HPDE6-E6E7 (cell line): ENCODE measurements around the gene RPP14.
"Not testable (repeated sequence)": the region's sequence is repeated elsewhere in the genome, so short reads cannot be mapped to it uniquely, and the experiment has no call there.

Experiments
- DNase-seq: peaks from one replicate; pipeline ENCODE4 v3.0.0; 2011; ENCODE audit warnings: missing footprints; ENCODE audit errors: extremely low spot score

The RPP14 gene

GRCh38 chr3:58305882-58306711 lies at the start of gene RPP14, which contains the start of gene HTD2:
Gene RPP14, plus strand, starts transcription at chr3:58306245. Its CDS starts 4,085 bp downstream, at chr3:58310330.
Gene HTD2, plus strand, starts transcription at chr3:58306520. Its CDS starts 11,094 bp downstream, at chr3:58317614.
- peak; percentile 60 for DNase-seq

DNA sequence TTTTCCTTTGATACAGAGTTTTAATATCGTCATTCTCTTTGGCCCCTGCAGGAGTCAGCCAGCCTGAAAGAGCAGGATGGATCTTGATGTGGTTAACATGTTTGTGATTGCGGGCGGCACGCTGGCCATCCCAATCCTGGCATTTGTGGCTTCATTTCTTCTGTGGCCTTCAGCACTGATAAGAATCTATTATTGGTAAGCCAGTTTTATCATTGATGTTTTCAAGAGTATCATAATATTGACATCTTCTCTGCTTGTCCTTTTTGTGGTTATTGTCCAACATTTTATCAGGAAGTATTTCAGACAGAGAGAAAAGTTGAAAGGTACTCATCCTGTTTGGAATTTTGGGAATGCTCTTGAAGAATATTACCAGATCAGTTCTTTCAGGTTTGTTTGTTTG lies 49.5 kb upstream of the RPP14 start:
- no peak for DNase-seq

DNA sequence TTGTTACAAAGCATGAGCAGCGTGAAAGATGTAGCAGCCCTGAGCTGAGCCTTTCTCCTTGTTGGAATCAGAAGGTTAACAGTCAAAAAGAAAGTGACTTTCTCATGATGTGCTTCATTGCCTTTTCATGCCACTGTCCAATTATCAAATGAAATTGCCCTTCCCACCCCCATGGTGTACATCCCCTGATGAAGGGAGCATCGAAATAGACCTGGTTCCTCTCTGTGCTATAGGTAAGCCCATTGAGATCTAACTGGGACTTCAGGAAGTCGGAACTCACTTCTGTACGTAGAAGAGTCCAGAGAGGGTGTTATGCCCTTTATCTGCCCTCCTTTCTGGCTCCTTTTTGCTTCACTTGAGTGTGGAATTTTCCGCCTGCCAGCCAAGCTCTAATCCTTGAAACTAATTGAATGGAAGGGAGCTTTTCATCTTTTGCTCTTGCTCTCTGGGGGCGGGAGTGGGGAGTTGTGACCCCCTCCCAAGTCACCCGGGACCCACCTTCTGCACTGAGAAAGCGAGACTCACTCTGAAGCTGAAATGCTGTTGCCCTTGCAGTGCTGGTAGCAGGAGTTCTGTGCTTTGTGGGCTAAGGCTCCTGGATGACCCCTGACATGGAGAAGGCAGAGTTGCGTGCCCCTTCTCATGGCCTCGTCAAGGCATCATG lies 47.5 kb upstream of the RPP14 start:
- DNase-seq = no peak

GRCh38 chr3:58260261-58260731 lies 45.7 kb upstream of the RPP14 start:
- DNase-seq = no peak

GRCh38 chr3:58260733-58261132 lies 45.3 kb upstream of the RPP14 start:
- no peak for DNase-seq

DNA sequence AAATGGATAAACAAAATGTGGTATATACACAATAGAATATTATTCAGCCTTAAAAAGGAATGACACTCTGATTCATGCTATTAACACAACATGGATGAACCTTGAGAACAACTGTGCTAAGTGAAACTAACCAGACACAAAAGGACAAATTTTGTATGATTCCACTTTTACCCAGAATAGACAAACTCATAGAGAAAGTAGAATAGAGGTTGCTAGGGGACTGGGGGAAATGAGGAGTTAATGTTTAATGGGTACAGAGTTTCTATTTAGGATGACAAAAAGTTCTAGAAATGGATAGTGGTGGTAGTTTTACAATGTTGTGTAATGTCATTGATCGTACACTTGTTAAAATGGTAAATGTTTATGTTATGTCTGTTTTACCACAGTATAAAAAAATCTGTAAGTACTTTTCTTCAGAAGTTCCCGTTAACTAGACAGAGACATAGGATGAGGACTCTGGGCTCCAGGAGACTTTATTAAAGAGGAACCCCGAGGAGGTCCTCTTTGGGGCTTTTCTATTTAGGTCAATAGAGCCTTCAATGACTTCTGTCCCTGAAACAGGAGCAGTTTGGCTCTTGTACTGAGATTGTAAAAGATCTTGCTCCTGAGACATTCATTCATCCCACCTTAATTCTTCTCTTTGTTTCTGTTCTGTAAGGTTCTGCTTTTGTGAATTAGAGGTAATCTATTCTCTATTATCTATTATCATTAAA lies 43.9 kb upstream of the RPP14 start:
- DNase-seq = no peak

GRCh38 chr3:58266577-58266976 lies 39.5 kb upstream of the RPP14 start:
- DNase-seq = no peak

- DNase-seq = not testable (repeated sequence)
These were observed 38.5 kb upstream of the RPP14 start for GRCh38 chr3:58267543-58267942.

- no peak for DNase-seq
These were observed 36.7 kb upstream of the RPP14 start for GRCh38 chr3:58269356-58269755.

- DNase-seq = no peak
These were observed 35.6 kb upstream of the RPP14 start for GRCh38 chr3:58270485-58270884.

- DNase-seq = peak; percentile 33
These were observed 34.0 kb upstream of the RPP14 start for GRCh38 chr3:58271901-58272501.

DNA sequence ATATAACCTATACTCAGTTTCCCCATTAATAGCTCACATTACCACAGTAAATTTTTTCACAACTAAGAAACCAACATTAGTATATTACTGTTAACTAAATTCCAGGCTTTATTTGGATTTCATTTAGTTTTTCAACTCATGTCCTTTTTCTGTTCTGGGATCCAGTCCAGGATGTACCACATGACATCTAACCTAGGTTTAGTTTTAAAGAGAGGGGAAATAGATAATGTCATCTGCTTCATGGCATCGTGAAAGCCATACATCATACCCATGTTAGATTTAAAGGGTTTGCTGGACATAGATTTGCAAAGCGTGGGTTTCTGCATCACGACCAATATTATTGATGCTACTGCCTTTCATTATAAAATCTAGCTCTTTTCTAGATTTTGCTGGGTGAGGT lies 33.2 kb upstream of the RPP14 start:
- no peak for DNase-seq

DNA sequence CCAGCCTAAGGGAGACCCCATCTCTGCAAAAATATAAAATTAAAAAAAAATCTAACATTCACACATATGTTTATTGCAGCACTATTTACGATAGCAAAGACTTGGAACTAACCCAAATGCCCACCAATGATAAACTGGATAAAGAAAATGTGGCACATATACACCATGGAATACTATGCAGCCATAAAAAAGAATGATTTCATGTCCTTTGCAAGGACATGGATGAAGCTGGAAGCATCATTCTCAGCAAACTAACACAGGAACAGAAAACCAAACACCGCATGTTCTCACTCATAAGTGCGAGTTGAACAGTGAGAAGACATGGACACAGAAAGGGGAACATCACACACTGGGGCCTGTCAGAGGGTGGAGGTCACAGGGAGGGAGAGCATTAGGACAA lies 32.7 kb upstream of the RPP14 start:
- not testable (repeated sequence) for DNase-seq

DNA sequence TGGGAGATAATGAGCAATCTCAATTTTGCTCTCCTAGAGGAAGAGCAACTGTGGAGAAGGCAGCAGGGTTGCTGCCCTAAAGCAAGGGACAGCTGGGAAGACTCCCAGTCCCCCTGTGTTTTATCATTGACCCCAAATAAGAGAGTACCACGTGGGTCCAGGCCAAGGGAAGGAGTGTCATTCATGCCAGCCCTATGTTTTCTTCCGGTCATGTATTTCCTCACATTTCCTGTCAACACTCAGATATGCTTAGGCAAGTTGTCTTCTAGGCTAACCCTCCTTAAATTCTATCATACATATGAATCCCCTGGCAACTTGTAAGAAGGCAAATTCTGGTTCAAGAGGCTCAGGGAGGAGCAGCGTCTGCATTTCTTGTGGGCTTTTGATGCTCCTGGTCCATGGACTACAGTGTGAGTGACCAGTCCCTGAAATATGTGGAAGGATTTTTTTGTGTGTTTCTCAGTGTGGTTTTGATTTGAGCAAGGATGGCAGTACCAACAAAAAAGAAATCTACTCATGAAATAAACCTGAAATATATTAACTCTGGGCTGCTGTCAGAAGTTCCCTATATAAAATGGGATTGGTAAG lies 31.9 kb upstream of the RPP14 start:
- DNase-seq = no peak

GRCh38 chr3:58281069-58281468 lies 25.0 kb upstream of the RPP14 start:
- no peak for DNase-seq

GRCh38 chr3:58285334-58285733 lies 20.7 kb upstream of the RPP14 start:
- no peak for DNase-seq

DNA sequence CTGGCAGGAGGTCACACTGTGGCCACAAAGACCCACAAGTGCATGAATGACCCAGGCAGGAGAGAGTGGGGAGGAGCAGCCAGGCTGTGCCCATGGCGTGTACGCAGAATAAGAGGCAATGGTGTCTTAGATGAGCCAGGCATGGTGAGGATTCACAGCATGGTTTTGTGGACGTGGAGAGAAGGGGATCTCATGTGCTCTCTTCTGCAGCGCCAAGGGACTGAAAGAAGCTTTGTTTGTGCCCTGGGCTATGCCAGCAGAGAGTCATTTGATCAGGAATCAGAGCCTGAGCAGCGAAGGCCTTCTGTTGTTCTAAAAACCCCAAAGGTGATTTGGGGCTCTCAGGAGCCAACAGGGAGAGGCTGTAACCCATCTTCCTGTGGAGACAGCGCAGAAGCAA lies 18.7 kb upstream of the RPP14 start:
- DNase-seq = no peak

DNA sequence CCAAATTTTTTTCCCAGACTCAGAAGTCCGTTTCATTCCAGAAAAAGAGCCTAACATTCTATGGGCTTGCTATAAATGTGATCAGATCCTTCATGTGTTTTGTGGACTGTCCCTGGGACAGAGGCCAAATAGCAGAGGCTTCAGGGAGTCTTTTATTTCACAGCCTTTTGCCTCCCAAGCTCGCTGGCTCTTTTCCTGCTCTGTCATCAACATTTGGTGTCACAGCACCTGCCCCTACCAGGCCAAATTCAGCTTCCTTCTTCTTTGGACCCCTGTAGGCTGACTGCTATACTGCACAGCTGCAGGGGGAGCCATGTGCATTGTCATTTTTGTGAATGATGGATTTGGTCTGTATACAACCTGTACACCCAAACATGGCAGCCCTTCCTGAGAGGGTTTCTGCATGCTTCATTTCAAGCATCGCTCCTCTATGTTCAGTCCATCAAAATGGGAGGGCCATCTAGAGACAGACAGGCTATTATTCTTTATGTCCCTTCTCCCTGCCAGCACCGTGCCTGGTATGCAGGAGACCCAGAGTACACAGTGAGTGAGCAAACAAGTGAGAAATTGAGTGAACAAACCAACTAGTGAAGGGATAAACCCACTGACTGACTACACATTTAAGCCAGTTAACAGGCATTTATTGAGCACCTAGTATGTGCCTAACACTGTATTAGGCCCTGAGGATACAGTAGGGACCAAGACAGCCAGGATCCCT lies 17.9 kb upstream of the RPP14 start:
- DNase-seq = no peak

DNA sequence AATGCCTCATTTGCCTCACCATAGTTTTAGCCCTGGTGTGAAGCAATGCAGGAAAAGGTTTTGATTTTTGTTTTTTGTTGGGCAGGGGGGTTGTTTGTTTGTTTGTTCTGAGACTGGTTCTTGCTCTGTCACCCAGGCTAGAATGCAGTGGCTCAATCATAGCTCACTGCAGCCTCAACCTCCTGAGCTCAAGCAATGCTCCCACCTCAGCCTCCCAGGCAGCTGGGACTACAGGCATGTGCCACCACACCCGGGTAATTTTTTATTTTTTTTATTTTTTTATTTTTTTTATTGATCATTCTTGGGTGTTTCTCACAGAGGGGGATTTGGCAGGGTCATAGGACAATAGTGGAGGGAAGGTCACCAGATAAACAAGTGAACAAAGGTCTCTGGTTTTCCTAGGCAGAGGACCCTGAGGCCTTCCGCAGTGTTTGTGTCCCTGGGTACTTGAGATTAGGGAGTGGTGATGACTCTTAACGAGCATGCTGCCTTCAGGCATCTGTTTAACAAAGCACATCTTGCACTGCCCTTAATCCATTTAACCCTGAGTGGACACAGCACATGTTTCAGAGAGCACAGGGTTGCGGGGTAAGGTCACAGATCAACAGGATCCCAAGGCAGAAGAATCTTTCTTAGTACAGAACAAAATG lies 17.0 kb upstream of the RPP14 start:
- not testable (repeated sequence) for DNase-seq

DNA sequence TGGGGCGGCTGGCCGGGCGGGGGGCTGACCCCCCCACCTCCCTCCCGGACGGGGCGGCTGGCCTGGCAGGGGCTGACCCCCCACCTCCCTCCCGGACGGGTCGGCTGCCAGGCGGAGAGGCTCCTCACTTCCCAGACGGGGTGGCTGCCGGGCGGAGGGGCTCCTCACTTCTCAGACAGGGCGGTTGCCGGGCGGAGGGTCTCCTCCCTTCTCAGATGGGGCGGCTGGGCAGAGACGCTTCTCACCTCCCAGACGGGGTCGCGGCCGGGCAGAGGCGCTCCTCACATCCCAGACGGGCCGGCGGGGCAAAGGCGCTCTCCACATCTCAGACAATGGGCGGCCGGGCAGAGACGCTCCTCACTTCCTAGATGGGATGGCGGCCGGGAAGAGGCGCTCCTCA lies 15.6 kb upstream of the RPP14 start:
- DNase-seq = not testable (repeated sequence)
